Suprapubic skin (tissue), 4 donors: Measurements from ENCODE around the gene RUNX1. TPM values are rescaled to one million over a fixed set of nuclear protein-coding genes. Genes with fewer than 3 reads are reported as not detected.

Experiments used
- DNase-seq, 2 donors: peaks; one replicate each; pipeline ENCODE4 v3.0.0-alpha.2; 2019; ENCODE audit warnings: low spot score in 2 of 2
- H3K27ac ChIP-seq: fragments of 200-600 bp; sonication (generic); one replicate; pipeline ENCODE4 v1.5.1; 2019
- H3K27me3 ChIP-seq: fragments of 200-600 bp; sonication (generic); one replicate; pipeline ENCODE4 v1.5.1; 2019
- H3K36me3 ChIP-seq: fragments of 200-600 bp; sonication (generic); one replicate; pipeline ENCODE4 v1.5.1; 2019
- H3K4me1 ChIP-seq: fragments of 200-600 bp; sonication (generic); one replicate; pipeline ENCODE4 v1.5.1; 2019
- H3K4me3 ChIP-seq: fragments of 200-600 bp; sonication (generic); one replicate; pipeline ENCODE4 v1.5.1; 2019; ENCODE audit warnings: mild to moderate bottlenecking
- H3K9me3 ChIP-seq: fragments of 200-600 bp; sonication (generic); one replicate; pipeline ENCODE4 v1.5.1; 2019
- CTCF ChIP-seq, 2 donors: fragments of 200-600 bp in 1 of 2; fragments of 450-650 bp in 1 of 2; sonication (generic) in 1 of 2; IDR thresholded peaks; one replicate each; pipeline ENCODE4 v1.5.1; 2016 to 2019; ENCODE audit warnings: antibody characterized with exemption in 2 of 2, mild to moderate bottlenecking in 1 of 2, moderate library complexity in 1 of 2
- EP300 ChIP-seq: sonication (generic); formaldehyde crosslinking; IDR thresholded peaks from one replicate; pipeline ENCODE4 v1.6.1; 2017; ENCODE audit warnings: antibody characterized with exemption
- POLR2A ChIP-seq, 2 donors: fragments of 450-650 bp; IDR thresholded peaks; one replicate each; pipeline ENCODE4 v1.6.1; 2017; ENCODE audit warnings: antibody characterized with exemption in 2 of 2, mild to moderate bottlenecking in 2 of 2, moderate library complexity in 2 of 2
- POLR2AphosphoS5 ChIP-seq, 3 donors: sonication (generic); formaldehyde crosslinking; IDR thresholded peaks; one replicate each; pipeline ENCODE4 v1.6.1; 2017; ENCODE audit warnings: antibody characterized with exemption in 3 of 3
- WGBS: methylation state at CpG from one replicate; pipeline ENCODE4 v1.1.5; 2018; 5-methylcytosine and 5-hydroxymethylcytosine counted together
- total RNA-seq, 4 donors: library from RNA; depleted of rRNA; stranded (reverse); fragments of >200 nt; gene quantifications; one replicate each; pipeline ENCODE4 v1.1.0, GENCODE V29; 2016

RUNX1 gene
- total RNA-seq, 4 donors from 2014 or later, result 15.4 to 26.7 (median 20.5) TPM

GRCh38 chr21:34909492-34910292 is 139.4 kb downstream of the RUNX1 start:
- H3K9me3 ChIP-seq, result no peaks in the 10 kb centered on the region
- no peak overlapping the region for H3K27ac ChIP-seq
- peaks cover 5% of the 10 kb centered on the region for H3K4me1 ChIP-seq
- no peak for TF ChIP-seq POLR2A (IDR thresholded peaks at IDR 0.05)
- no peak for TF ChIP-seq CTCF (IDR thresholded peaks at IDR 0.05)
- no peak for TF ChIP-seq EP300
- no peak for TF ChIP-seq POLR2AphosphoS5 (IDR thresholded peaks at IDR 0.05)
- 59% methylated on average over 3 of the region's 3 CpGs for WGBS
- no peak for DNase-seq
- H3K4me3 ChIP-seq, result no peak overlapping the region
- no peaks in the 10 kb centered on the region for H3K36me3 ChIP-seq
- H3K27me3 ChIP-seq, result no peaks in the 10 kb centered on the region

GRCh38 chr21:34908419-34909055 is 140.6 kb downstream of the RUNX1 start:
- Histone ChIP-seq H3K9me3 (no peaks in the 10 kb centered on the region), H3K27ac (no peak overlapping the region), H3K27me3 (no peaks in the 10 kb centered on the region), H3K4me1 (peaks cover 5% of the 10 kb centered on the region), H3K4me3 (no peak overlapping the region), H3K36me3 (no peaks in the 10 kb centered on the region)
- TF ChIP-seq POLR2AphosphoS5 (IDR thresholded peaks at IDR 0.05) (no peak), CTCF (IDR thresholded peaks at IDR 0.05) (no peak), POLR2A (IDR thresholded peaks at IDR 0.05) (no peak), EP300 (no peak)
- no peak for DNase-seq
- WGBS, result 24% methylated on average over 3 of the region's 3 CpGs

- H3K36me3 ChIP-seq, result no peaks in the 10 kb centered on the region
- H3K4me1 ChIP-seq, result peaks cover 3% of the 10 kb centered on the region
- no peak for DNase-seq
- H3K27ac ChIP-seq, result no peak overlapping the region
- no peaks in the 10 kb centered on the region for H3K27me3 ChIP-seq
- 79% methylated on average over 7 of the region's 7 CpGs for WGBS
- TF ChIP-seq EP300, result no peak
- H3K9me3 ChIP-seq, result no peaks in the 10 kb centered on the region
- H3K4me3 ChIP-seq, result no peak overlapping the region
Measured at GRCh38 chr21:34907461-34908418, 141.4 kb downstream of the RUNX1 start.

DNA sequence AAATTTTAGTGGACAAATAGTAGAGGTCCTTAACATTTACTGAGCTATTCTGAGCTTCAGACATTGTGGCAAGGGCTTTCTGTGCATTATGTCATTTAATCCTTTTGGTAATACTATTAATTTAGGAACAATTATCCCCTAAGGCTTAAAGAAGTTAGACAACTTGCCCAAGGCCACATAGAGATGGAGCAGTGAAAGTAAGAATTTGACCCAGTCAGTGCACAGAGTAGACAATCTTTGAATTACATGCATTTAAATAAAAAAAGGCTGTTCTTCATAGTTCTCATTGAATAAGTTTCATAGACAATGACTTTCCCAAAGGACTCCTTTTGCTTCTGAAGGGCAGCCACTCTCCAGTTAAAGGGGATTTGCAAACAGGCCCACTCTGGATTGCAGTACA is 142.7 kb downstream of the RUNX1 start:
- Histone ChIP-seq H3K4me3 (no peak overlapping the region), H3K27ac (no peak overlapping the region), H3K27me3 (no peaks in the 10 kb centered on the region), H3K9me3 (no peaks in the 10 kb centered on the region), H3K36me3 (no peaks in the 10 kb centered on the region), H3K4me1 (peaks cover 3% of the 10 kb centered on the region)
- TF ChIP-seq POLR2A (IDR thresholded peaks at IDR 0.05) (no peak), EP300 (no peak), POLR2AphosphoS5 (IDR thresholded peaks at IDR 0.05) (no peak), CTCF (IDR thresholded peaks at IDR 0.05) (no peak)
- no peak for DNase-seq

GRCh38 chr21:34905218-34905537 is 143.9 kb downstream of the RUNX1 start:
- Histone ChIP-seq H3K4me1 (peaks cover 3% of the 10 kb centered on the region), H3K9me3 (no peaks in the 10 kb centered on the region), H3K4me3 (no peak overlapping the region), H3K27me3 (no peaks in the 10 kb centered on the region), H3K36me3 (no peaks in the 10 kb centered on the region), H3K27ac (no peak overlapping the region)
- no peak for TF ChIP-seq EP300
- no peak for TF ChIP-seq POLR2A (IDR thresholded peaks at IDR 0.05)
- TF ChIP-seq POLR2AphosphoS5 (IDR thresholded peaks at IDR 0.05), result no peak
- no peak for TF ChIP-seq CTCF (IDR thresholded peaks at IDR 0.05)
- DNase-seq, result no peak
- 73% methylated on average over 4 of the region's 4 CpGs for WGBS
